Large intestine (tissue), 12 donors: ENCODE measurements around the gene HES7. TPM values are rescaled to one million over a fixed set of nuclear protein-coding genes. Genes with fewer than 3 reads are reported as not detected.
"Not testable (repeated sequence)": the region's sequence is repeated elsewhere in the genome, so short reads cannot be mapped to it uniquely, and the experiment has no call there.

Experiments used
- DNase-seq, 2 donors: peaks; one replicate each; pipeline versions ENCODE4 v3.0.0 to v3.0.0-alpha.2; 2013
- H3K27ac ChIP-seq: one replicate; pipeline ENCODE4 v1.5.1; 2013; ENCODE audit warnings: low read length
- H3K27me3 ChIP-seq: 2 replicates; pipeline ENCODE4 v1.6.1; 2013; ENCODE audit warnings: low read length; ENCODE audit not compliant: control insufficient read depth, insufficient read depth
- H3K36me3 ChIP-seq: 2 replicates; pipeline ENCODE4 v1.6.1; 2013; ENCODE audit warnings: low read length; ENCODE audit not compliant: control insufficient read depth, insufficient read depth
- H3K4me1 ChIP-seq: one replicate; pipeline ENCODE4 v1.6.1; 2013; ENCODE audit warnings: low read length; ENCODE audit not compliant: control insufficient read depth, insufficient read depth
- H3K4me3 ChIP-seq: one replicate; pipeline ENCODE4 v1.5.1; 2013; ENCODE audit warnings: low read length
- H3K9me3 ChIP-seq: one replicate; pipeline ENCODE4 v1.6.1; 2013; ENCODE audit warnings: mild to moderate bottlenecking, low read depth, low read length, moderate library complexity; ENCODE audit not compliant: control insufficient read depth
- WGBS: methylation state at CpG from one replicate; pipeline ENCODE4 v1.1.5; 2013; ENCODE audit warnings: low lambda C conversion rate; ENCODE audit not compliant: insufficient coverage; 5-methylcytosine and 5-hydroxymethylcytosine counted together
- long read RNA-seq, 11 donors: transcript quantifications; one replicate each; lab custom pipeline, GENCODE V29; 2026
- polyA plus RNA-seq: library from polyadenylated mRNA; unstranded; fragments of 120-200 nt; gene quantifications from one replicate; pipeline ENCODE4 v1.2.1, GENCODE V29; 2013

The HES7 gene
- 0.16 TPM for polyA plus RNA-seq
- long read RNA-seq, donor 1, result 0 reads
- long read RNA-seq, donor 2, result 0 reads
- long read RNA-seq, donor 3, result 0 reads
- long read RNA-seq, donor 4, result 0 reads
- long read RNA-seq, donor 5, result 0 reads
- long read RNA-seq, donor 6, result 0 reads
- long read RNA-seq, donor 7, result 0 reads
- long read RNA-seq, donor 8, result 0 reads
- long read RNA-seq, donor 9, result 0 reads
- long read RNA-seq, donor 10, result 0 reads
- long read RNA-seq, donor 11, result 0 reads

DNA sequence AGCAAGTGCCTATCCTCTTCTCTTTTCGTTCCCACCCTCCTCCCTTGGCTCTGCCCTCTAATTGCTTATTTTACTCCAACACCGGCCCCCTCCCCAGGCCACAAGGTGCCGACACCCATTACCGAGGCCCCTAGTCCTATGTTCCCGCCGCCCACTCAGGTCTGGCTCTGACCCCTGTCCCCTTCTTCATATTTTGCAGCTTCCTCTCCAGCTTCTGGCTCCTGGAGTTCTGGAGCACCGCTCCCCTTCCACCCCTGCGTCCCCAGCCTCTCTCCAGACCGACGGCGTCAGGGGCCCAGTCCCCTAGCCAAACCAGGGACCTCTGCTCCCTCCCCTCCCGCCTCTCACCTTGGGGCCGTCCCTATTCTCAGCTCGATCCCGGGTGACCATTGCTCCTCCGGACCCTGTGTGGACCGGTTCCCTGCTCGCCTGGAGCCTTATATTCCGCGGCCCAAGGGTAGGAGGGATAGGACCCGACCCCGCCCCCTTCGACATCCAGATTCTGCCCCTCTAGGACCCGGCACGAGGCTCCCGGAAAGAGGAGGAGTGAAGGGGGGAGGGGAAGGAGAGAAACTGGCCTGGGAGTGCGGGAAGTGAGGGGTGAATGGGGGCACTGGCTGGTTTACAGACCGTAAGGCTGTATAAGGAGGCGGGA lies at the start of gene HES7:
TSS of gene HES7 (minus strand) at position 412 of the 655 bp plus-strand sequence. CDS start at position 390, 22 bp downstream.
- peak within 1 kb of the TSS; percentile 61 for H3K4me3 ChIP-seq
- H3K4me1 ChIP-seq, result peaks cover 47% of the 10 kb centered on the region
- H3K27me3 ChIP-seq, result peaks cover 57% of the 10 kb centered on the region
- no CpG with 5 or more reads among the region's 29 CpGs for WGBS
- DNase-seq, result peak in 1 of 2 donors; percentile 41
- H3K27ac ChIP-seq, result no peak within 1 kb of the TSS
- peaks cover 4% of the 10 kb centered on the region for H3K9me3 ChIP-seq
- no peaks in the 10 kb centered on the region for H3K36me3 ChIP-seq

DNA sequence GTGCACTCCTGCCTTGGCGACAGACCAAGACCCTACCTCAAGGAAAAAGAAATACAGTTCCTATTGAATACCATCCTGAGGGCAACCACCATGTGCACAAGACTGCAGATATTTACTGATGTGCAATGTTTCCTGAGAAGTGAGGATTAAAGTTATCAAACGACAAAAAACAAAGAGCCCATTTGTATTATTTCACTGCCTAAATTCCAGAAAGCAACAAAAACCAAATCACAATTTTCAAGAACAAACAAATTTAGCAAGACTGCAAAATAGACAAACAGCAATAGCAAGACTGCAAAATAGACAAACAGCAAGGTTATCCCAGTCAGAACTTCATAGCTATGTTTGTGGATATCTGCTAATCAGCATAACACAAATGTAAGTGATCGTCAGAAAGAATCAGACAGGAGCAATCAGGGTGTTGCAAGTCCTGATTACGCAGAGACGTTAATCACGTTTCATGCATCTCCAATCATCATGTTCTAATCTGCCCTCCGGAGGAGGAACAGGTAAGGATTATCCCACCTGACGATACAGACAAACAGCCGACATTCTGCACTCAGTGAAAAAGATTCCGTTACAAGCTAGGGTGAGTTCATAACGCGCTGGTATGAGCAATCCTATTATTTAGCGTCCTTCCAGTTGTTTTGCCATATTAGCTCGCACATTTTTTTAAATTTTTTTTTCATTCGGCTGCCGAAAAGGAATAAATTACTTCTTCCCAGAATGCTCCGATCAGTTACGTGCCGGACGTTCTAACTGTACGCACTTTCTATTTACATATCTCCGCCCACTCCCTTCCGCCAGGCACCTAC lies 49.4 kb upstream of the HES7 start:
- WGBS, result 0% methylated on average over 9 of the region's 23 CpGs
- Histone ChIP-seq H3K36me3 (no peaks in the 10 kb centered on the region), H3K4me1 (peaks cover 26% of the 10 kb centered on the region), H3K27me3 (no peaks in the 10 kb centered on the region), H3K27ac (peak overlapping the region; percentile 79), H3K4me3 (peak overlapping the region; percentile 35), H3K9me3 (no peaks in the 10 kb centered on the region)
- DNase-seq, result peak; percentile 96

DNA sequence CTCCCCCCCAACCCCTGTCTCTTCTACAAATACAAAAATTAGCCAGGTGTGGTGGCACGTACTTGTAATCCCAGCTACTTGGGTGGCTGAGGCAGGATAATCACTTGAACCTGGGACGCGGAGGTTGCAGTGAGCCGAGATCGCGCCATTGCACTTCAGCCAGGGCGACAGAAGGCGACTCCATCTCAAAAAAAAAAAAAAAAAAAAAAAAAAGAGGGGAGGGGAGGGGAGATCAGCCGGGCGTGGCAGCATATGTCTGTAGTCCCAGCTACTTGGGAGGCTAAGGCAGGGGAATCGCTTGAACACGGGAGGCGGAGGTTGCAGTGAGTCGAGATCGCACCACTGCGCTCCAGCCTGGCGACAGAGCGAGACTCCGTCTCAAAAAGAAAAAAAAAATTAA lies 46.3 kb upstream of the HES7 start:
- not testable (repeated sequence) for DNase-seq, H3K36me3 ChIP-seq, H3K27ac ChIP-seq, H3K9me3 ChIP-seq, H3K4me1 ChIP-seq, H3K27me3 ChIP-seq, H3K4me3 ChIP-seq
- WGBS, result 100% methylated on average over 2 of the region's 19 CpGs

DNA sequence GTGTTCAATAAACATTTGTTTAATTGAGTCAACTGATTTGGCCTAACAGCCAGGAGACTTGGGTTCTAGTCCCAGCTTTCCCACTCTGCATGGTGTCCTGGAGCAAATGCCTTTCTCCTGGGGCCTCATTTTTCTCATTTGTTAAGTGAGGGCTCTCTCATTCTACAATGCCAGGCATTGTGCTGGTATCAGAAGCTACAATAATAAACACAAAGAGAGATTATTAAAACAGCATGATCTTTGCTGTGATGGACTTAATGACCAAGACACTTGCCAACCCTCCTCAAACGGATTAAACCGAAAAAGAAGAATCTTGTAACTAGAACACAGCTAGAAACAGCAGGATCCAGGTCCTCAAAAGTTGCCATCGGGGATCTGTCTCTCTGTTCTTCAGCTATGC lies 43.6 kb upstream of the HES7 start:
- no peak overlapping the region for H3K4me3 ChIP-seq
- no peak overlapping the region for H3K27ac ChIP-seq
- H3K4me1 ChIP-seq, result peaks cover 18% of the 10 kb centered on the region
- H3K36me3 ChIP-seq, result no peaks in the 10 kb centered on the region
- H3K27me3 ChIP-seq, result no peaks in the 10 kb centered on the region
- WGBS, result 100% methylated on average over 1 of the region's 3 CpGs
- H3K9me3 ChIP-seq, result no peaks in the 10 kb centered on the region
- no peak for DNase-seq

DNA sequence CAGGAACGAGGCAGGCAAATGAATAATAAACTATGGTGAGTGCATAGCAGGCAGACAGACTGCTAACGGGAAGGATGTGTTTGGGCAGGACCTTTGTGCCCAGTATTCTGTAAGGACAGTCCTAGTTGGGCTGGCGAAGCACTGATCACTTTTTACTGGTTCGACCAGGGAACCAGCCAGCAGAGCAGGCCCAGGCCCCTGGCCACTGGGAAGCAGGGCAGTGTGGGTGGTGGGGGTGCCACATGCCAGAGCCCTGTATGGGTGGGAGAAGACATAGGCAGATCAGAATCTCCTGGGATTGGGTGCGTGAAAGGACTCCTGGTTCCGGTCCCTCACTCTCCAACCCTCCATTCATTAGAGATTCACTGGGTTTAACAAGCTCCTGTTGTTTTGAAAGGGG lies 42.8 kb upstream of the HES7 start:
- peaks cover 22% of the 10 kb centered on the region for H3K4me1 ChIP-seq
- H3K36me3 ChIP-seq, result no peaks in the 10 kb centered on the region
- H3K9me3 ChIP-seq, result no peaks in the 10 kb centered on the region
- H3K4me3 ChIP-seq, result no peak overlapping the region
- DNase-seq, result no peak
- H3K27ac ChIP-seq, result no peak overlapping the region
- WGBS, result no CpG with 5 or more reads among the region's 6 CpGs
- no peaks in the 10 kb centered on the region for H3K27me3 ChIP-seq

DNA sequence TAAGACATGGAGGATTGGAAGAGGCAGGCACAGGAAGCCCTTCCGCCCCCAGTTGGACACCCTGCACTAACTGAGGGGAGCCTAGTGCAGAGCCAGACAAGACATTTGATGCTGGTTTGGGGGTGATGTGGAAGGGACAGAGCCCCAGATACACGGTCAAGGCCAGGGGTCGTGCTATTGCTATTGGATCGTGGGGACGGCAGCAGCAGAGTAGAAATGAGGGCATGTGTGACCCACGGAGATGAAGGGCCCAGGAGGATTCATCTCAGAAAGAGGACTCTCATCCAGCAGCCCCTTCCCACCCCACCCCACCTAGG lies 40.9 kb upstream of the HES7 start:
- WGBS, result no CpG with 5 or more reads among the region's 6 CpGs
- Histone ChIP-seq H3K4me3 (no peak overlapping the region), H3K27me3 (no peaks in the 10 kb centered on the region), H3K4me1 (peaks cover 33% of the 10 kb centered on the region), H3K27ac (peak overlapping the region; percentile 63), H3K9me3 (no peaks in the 10 kb centered on the region), H3K36me3 (peaks cover 14% of the 10 kb centered on the region)
- DNase-seq, result no peak

DNA sequence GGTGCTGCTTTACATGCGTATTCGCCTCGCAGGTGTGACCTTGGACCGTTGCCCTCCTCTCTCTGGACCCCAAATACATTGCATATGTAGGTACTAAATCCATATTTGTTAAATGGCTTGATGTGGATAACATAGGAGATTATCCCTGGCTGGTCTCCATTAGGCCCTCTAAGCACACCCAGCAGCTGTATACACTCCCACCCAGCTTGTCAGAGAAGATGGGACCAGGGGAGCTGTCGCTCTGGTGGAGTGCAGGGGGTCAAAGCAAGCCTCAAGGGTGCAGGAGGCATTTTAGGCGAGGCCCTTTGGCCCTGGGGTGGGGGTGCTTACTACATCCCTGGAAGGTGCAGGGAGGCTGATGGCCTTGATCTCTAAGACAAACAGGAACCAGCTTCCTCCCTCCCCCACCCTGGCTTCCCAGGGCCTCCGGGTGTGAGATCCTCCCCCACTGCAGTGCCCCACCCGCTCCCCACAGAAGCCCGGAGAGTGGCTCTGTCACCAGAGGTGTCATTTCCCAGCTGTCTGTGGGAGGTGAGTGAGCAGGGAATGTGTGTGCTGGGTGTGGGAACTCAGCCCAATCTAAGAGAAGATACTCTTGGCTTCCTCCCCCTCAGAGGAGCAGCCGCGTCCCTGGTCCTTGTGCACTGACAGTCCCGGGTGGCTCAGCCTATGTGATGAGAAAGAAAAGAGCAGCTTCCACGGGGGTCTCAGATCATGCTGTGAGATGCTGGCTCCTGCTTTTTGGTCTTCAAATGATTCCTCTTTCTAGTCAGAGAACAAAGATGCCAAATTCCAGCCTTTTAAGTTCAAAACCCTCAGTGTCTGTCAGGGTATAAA lies 40.3 kb upstream of the HES7 start:
- H3K36me3 ChIP-seq, result peaks cover 20% of the 10 kb centered on the region
- H3K9me3 ChIP-seq, result no peaks in the 10 kb centered on the region
- no peak overlapping the region for H3K4me3 ChIP-seq
- peak; percentile 77 to 87 for DNase-seq
- H3K27ac ChIP-seq, result peak overlapping the region; percentile 63
- H3K27me3 ChIP-seq, result no peaks in the 10 kb centered on the region
- H3K4me1 ChIP-seq, result peaks cover 33% of the 10 kb centered on the region
- no CpG with 5 or more reads among the region's 13 CpGs for WGBS

DNA sequence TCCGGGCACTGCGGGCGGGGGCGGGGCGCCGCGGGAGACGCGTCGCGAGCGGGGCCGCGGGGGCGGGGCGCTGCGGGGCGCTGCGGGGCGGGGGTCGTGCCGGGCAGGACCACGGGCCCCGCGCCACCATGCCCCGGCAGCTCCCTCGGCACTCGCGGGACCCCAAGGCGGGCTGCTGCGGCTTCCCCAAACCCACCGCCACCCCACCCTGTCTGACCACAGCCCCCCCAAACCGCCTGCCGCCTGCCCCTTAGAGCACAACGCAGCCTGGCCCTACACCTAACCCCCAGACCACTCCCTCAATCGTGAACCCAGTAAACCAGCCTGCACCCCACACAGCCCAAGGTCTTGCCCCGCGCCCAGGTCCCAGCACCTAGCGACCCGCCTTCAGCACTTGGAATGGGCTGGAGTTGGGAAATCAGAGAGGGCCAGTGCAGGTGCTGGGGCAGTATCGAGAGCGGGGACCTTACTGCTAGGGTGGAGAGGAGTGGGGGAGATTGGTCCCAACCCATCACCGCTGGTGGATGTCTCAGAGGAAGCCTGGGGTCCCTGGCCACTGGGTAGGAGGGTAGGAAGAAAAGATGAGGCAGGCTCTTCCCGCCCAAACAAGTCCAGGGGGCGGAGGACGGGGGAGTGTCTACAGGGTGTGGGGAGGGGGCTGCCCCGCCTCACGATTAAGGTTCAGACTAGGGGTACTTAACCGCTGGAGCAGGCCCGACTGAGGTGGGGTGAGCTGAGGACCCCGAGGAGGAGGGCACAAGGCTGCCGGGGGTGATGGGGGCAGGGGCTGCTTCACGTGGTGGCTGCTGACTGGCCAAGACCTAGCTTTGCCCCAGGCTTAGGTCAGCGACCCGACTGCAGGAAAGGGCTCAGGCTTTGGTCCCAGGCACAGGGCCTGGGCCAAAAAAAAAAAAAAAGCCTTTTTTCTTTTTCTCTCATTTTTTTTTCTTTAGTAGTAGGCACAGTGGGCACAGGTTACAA lies 39.4 kb upstream of the HES7 start:
- peaks cover 37% of the 10 kb centered on the region for H3K4me1 ChIP-seq
- H3K27me3 ChIP-seq, result no peaks in the 10 kb centered on the region
- H3K27ac ChIP-seq, result peak overlapping the region; percentile 63
- H3K4me3 ChIP-seq, result peak overlapping the region; percentile 96
- no peaks in the 10 kb centered on the region for H3K9me3 ChIP-seq
- WGBS, result no CpG with 5 or more reads among the region's 55 CpGs
- H3K36me3 ChIP-seq, result peaks cover 20% of the 10 kb centered on the region
- peak in 1 of 2 donors; percentile 63 for DNase-seq

DNA sequence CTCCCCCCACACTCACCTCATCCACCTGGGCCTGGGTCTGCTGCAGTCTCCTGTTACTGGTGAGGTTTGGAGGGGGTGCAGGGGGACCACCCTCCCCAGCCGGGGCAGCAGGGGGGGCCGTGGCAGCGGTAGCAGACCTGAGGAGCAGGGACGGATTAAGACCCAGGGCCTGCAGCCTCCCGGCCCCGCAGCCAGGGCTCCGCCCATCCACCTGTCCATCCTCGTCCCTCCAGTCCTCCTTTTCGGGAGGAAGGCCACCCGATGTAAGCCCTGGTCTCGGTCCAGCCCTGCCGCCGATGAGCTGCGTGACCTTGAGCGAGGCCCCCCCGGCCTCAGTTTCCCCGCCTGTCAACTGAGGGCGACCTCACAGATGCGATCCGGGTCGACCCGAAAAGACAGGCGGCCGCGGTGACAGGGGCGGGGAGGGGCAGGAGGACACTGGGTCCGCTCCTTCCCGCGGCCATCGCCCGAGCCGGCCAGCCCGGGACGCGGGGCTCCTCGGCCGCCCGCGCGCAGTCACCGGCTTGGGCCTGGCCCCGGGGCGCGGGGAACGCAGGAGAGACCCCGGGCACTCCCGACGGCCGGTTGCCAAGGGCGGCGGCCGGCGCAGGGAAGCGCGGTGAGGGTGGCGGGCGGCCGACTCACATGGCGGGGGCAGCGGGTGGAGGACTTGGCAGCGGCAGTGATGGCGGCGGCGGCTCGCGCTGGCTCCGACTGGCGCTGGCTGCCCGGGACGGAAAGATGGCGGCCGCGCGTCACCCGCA lies 38.5 kb upstream of the HES7 start, which contains the start of gene VAMP2:
TSS of gene VAMP2 (minus strand) at position 716 of the 764 bp plus-strand sequence. CDS start at position 647, 69 bp downstream.
- H3K27me3 ChIP-seq, result no peaks in the 10 kb centered on the region
- peak in 1 of 2 donors; percentile 79 for DNase-seq
- H3K4me1 ChIP-seq, result peaks cover 39% of the 10 kb centered on the region
- peak within 1 kb of the TSS; percentile 73 for H3K27ac ChIP-seq
- WGBS, result no CpG with 5 or more reads among the region's 75 CpGs
- peaks cover 20% of the 10 kb centered on the region for H3K36me3 ChIP-seq
- H3K4me3 ChIP-seq, result peak within 1 kb of the TSS; percentile 96
- no peaks in the 10 kb centered on the region for H3K9me3 ChIP-seq
